IMR-90 (cell line): ENCODE results near the gene KAZN. TPM values are rescaled to one million over a fixed set of nuclear protein-coding genes. Genes with fewer than 3 reads are reported as not detected.

ENCODE experiments used
- ATAC-seq: fragments of 200-7000 bp; cut with Tn5 transposase; 2 replicates; pipeline ENCODE4 v1.9.1; 2020; ENCODE audit warnings: low read depth, mild to moderate bottlenecking, moderate library complexity
- BruUV-seq: library from RNA; stranded (reverse); fragments of 400-500 nt; replicated peaks from 2 replicates; lab custom pipeline; 2021; lab: Mats Ljungman, UMichigan
- CTCF ChIA-PET: fragments of 300-600 bp; formaldehyde crosslinking; extraction: SDS; loops from one replicate; lab custom pipeline; 2021; ENCODE audit warnings: antibody characterized with exemption; lab: Yijun Ruan, JAX
- POLR2A ChIA-PET: fragments of 300-600 bp; sonication (Branson Sonifier 250); formaldehyde crosslinking; loops from one replicate; lab custom pipeline; 2022; ENCODE audit warnings: antibody characterized with exemption; ENCODE audit not compliant: unreplicated experiment; lab: Charles Lee
- DNase-seq: peaks from one replicate; pipeline ENCODE4 v3.0.0; 2013
- H2AFZ ChIP-seq: replicated peaks from 2 replicates; pipeline ENCODE3; 2013; ENCODE audit warnings: low read length, mild to moderate bottlenecking; ENCODE audit not compliant: poor library complexity
- H2AK5ac ChIP-seq: 2 replicates; pipeline ENCODE4 v1.6.1; 2013; ENCODE audit warnings: low read depth, low read length, inconsistent platforms
- H2AK9ac ChIP-seq: replicated peaks from 2 replicates; pipeline ENCODE3; 2013; ENCODE audit warnings: mild to moderate bottlenecking, low read depth, low read length, moderate library complexity; ENCODE audit not compliant: poor library complexity
- H2BK120ac ChIP-seq: 2 replicates; pipeline ENCODE4 v1.6.1; 2013; ENCODE audit warnings: low read depth, low read length, inconsistent platforms
- H2BK15ac ChIP-seq: 3 replicates; pipeline ENCODE4 v1.6.1; 2013; ENCODE audit warnings: low read depth, low read length, inconsistent platforms
- H2BK20ac ChIP-seq: 2 replicates; pipeline ENCODE4 v1.6.1; 2013; ENCODE audit warnings: low read depth, mild to moderate bottlenecking, inconsistent platforms, low read length, moderate library complexity
- H2BK5ac ChIP-seq: 2 replicates; pipeline ENCODE4 v1.6.1; 2013; ENCODE audit warnings: mild to moderate bottlenecking, low read depth, low read length, inconsistent platforms; ENCODE audit not compliant: poor library complexity, severe bottlenecking
- H3K14ac ChIP-seq: replicated peaks from 2 replicates; pipeline ENCODE4 v1.6.1; 2013; ENCODE audit warnings: low read depth, low read length, inconsistent platforms
- H3K18ac ChIP-seq: 2 replicates; pipeline ENCODE4 v1.6.1; 2013; ENCODE audit warnings: low read depth, low read length, control low read depth
- H3K23ac ChIP-seq: 2 replicates; pipeline ENCODE4 v1.6.1; 2013; ENCODE audit warnings: low read depth, low read length, inconsistent platforms
- H3K27ac ChIP-seq: 2 replicates; pipeline ENCODE4 v1.5.1; 2013; ENCODE audit warnings: mild to moderate bottlenecking, control low read depth, low read length; ENCODE audit not compliant: insufficient read depth
- H3K27me3 ChIP-seq: 2 replicates; pipeline ENCODE4 v1.6.1; 2013; ENCODE audit warnings: low read length; ENCODE audit not compliant: control insufficient read depth, insufficient read depth
- H3K36me3 ChIP-seq: 2 replicates; pipeline ENCODE4 v1.6.1; 2013; ENCODE audit warnings: low read length, mixed read lengths; ENCODE audit not compliant: control insufficient read depth, insufficient read depth
- H3K4ac ChIP-seq: 2 replicates; pipeline ENCODE4 v1.6.1; 2013; ENCODE audit warnings: low read depth, low read length, inconsistent platforms
- H3K4me1 ChIP-seq: 2 replicates; pipeline ENCODE4 v1.6.1; 2013; ENCODE audit warnings: low read length, mixed read lengths; ENCODE audit not compliant: control insufficient read depth, insufficient read depth
- H3K4me2 ChIP-seq: 2 replicates; pipeline ENCODE4 v1.6.1; 2013; ENCODE audit warnings: low read depth, mild to moderate bottlenecking, control low read depth, low read length, moderate library complexity
- H3K4me3 ChIP-seq: 2 replicates; pipeline ENCODE4 v1.5.1; 2013; ENCODE audit warnings: low read depth, mild to moderate bottlenecking, control low read depth, low read length, moderate library complexity; ENCODE audit not compliant: insufficient read depth
- H3K56ac ChIP-seq: 2 replicates; pipeline ENCODE4 v1.6.1; 2013; ENCODE audit warnings: low read length, inconsistent platforms; ENCODE audit not compliant: insufficient read depth; ENCODE audit errors: extremely low read depth
- H3K79me1 ChIP-seq, 2 experiments: 2 replicates each; pipeline ENCODE4 v1.6.1; 2013; ENCODE audit warnings: low read length in 2 of 2, inconsistent platforms in 1 of 2, low read depth in 1 of 2
- H3K9ac ChIP-seq: 2 replicates; pipeline ENCODE4 v1.6.1; 2013; ENCODE audit warnings: low read depth, low read length, control low read depth
- H3K9me1 ChIP-seq: 2 replicates; pipeline ENCODE4 v1.6.1; 2013; ENCODE audit warnings: low read length, inconsistent platforms; ENCODE audit not compliant: insufficient read depth
- H3K9me3 ChIP-seq: 2 replicates; pipeline ENCODE4 v1.6.1; 2013; ENCODE audit warnings: low read length; ENCODE audit not compliant: control insufficient read depth, insufficient read depth
- H4K20me1 ChIP-seq: 2 replicates; pipeline ENCODE4 v1.6.1; 2013; ENCODE audit warnings: low read length, inconsistent platforms; ENCODE audit not compliant: insufficient read depth
- H4K5ac ChIP-seq: 2 replicates; pipeline ENCODE4 v1.6.1; 2013; ENCODE audit warnings: mild to moderate bottlenecking, low read depth, low read length, control low read depth
- H4K8ac ChIP-seq, 2 experiments: 2 replicates each; pipeline ENCODE4 v1.6.1; 2013; ENCODE audit warnings: low read depth in 2 of 2, low read length in 2 of 2, control low read depth in 1 of 2, inconsistent platforms in 1 of 2
- H4K91ac ChIP-seq: 2 replicates; pipeline ENCODE4 v1.6.1; 2013; ENCODE audit warnings: low read depth, low read length, inconsistent platforms; ENCODE audit not compliant: insufficient read depth
- FOS ChIP-seq: fragments of 150-350 bp; IDR thresholded peaks from 2 replicates; pipeline ENCODE4 v1.6.1; 2016; ENCODE audit warnings: low read depth, low read length
- WGBS, 2 experiments: methylation state at CpG; one replicate each; pipeline versions ENCODE4 v1.1.5 to v1.1.7; 2013; ENCODE audit warnings: missing lambda C conversion rate in 2 of 2; ENCODE audit not compliant: insufficient read length in 1 of 2; ENCODE audit errors: extremely low coverage in 2 of 2; 5-methylcytosine and 5-hydroxymethylcytosine counted together
- dilution Hi-C: fragments of 300-500 bp; cut with HindIII; formaldehyde crosslinking; loops from one replicate; pipeline ENCODE4 v1.14.3; 2018; ENCODE audit warnings: low sequenced_read_pairs; ENCODE audit not compliant: unreplicated experiment
- in situ Hi-C: fragments of 300-500 bp; cut with MboI; formaldehyde crosslinking; loops from 3 replicates; pipeline ENCODE4 v1.14.3; 2019; ENCODE audit warnings: low sequenced_read_pairs, inconsistent platforms, mixed read lengths
- intact Hi-C: fragments of 100-400 bp; cut with micrococcal nuclease; formaldehyde crosslinking; loops from 2 replicates; pipeline ENCODE4 v1.10.0; 2022
- polyA plus RNA-seq, 3 experiments: library from polyadenylated mRNA; depleted of rRNA; stranded (reverse); fragments of >200 nt; gene quantifications; 2 replicates each; pipeline ENCODE4 v1.2.3, GENCODE V29; 2012; ENCODE audit warnings: low replicate concordance in 1 of 3
- total RNA-seq: library from RNA; depleted of rRNA; stranded (reverse); fragments of >200 nt; gene quantifications from 2 replicates; pipeline ENCODE4 v1.2.3, GENCODE V29; 2012

The KAZN gene
- total and polyA plus RNA-seq, 2 of the 4 experiments (the other 2 are of a cell fraction): 5.2 to 10.5 TPM

DNA sequence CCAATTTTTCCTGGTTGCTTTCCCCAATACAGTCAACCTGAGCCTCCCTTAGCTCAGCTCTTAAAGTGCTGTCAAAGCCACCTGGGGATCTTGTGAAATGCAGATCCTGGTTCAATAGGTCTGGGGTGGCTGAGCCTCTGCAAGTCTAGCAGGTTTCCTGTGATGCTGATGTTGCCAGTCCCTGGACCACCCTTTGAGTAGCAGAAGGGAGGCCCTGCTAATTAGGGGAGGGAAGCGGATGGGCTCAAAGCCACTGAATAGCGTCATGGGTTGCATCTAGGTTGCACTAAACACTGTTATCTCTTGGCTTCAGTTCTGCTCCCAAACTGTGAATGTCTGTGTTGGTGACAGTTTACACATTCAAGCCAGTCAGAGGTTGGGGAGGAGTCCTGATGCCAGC is 127.2 kb downstream of the KAZN start:
- intact Hi-C loops: no loop called here
- H2BK120ac ChIP-seq: no peak overlapping the region
- dilution Hi-C loops: no loop called here
- no peak overlapping the region for H3K23ac ChIP-seq
- DNase-seq (no peak), ATAC-seq (no peak)
- no peak overlapping the region for H3K14ac ChIP-seq
- no peak overlapping the region for H3K27ac ChIP-seq
- no peak overlapping the region for H3K56ac ChIP-seq
- no peak overlapping the region for H3K4me2 ChIP-seq
- no peaks in the 10 kb centered on the region for H3K79me1 ChIP-seq
- no peak overlapping the region for H4K8ac ChIP-seq
- no peak overlapping the region for H2AK5ac ChIP-seq
- ChIA-PET CTCF (no interaction called here), POLR2A (no interaction called here)
- no peaks in the 10 kb centered on the region for H3K36me3 ChIP-seq
- H3K18ac ChIP-seq: no peak overlapping the region
- no peaks in the 10 kb centered on the region for H3K9me3 ChIP-seq
- H2BK5ac ChIP-seq: no peak overlapping the region
- WGBS, 2 experiments: no CpG with 5 or more reads among the region's 2 CpGs
- no peak overlapping the region for H4K5ac ChIP-seq
- H4K20me1 ChIP-seq: no peaks in the 10 kb centered on the region
- no peak for TF ChIP-seq FOS
- no peak overlapping the region for H2BK20ac ChIP-seq
- no peak overlapping the region for H3K4ac ChIP-seq
- H3K27me3 ChIP-seq: peaks cover 2% of the 10 kb centered on the region; the same call in 1 of the 2 replicates
- H3K4me1 ChIP-seq: no peaks in the 10 kb centered on the region
- no peak overlapping the region for H2AK9ac ChIP-seq
- in situ Hi-C loops: no loop called here
- no peak overlapping the region for H2BK15ac ChIP-seq
- H3K4me3 ChIP-seq: no peak overlapping the region
- H3K9ac ChIP-seq: no peak overlapping the region
- H2AFZ ChIP-seq: no peak overlapping the region
- no TSS peak for BruUV-seq
- no peaks in the 10 kb centered on the region for H3K9me1 ChIP-seq
- H4K91ac ChIP-seq: no peak overlapping the region
